DOHH2 (cell line): ENCODE measurements around the gene PRKCH.

ENCODE experiments used
- CTCF ChIP-seq: fragments of 200-600 bp; sonication (generic); IDR thresholded peaks from one replicate; pipeline ENCODE4 v1.5.1; 2014; ENCODE audit warnings: antibody characterized with exemption, mild to moderate bottlenecking, low read depth, low read length; ENCODE audit not compliant: poor library complexity, severe bottlenecking
- EZH2phosphoT487 ChIP-seq: fragments of 200-600 bp; sonication (generic); IDR thresholded peaks from 2 replicates; pipeline ENCODE4 v1.6.1; 2017; ENCODE audit warnings: borderline replicate concordance, mild to moderate bottlenecking, antibody characterized with exemption, low read length, moderate library complexity, mixed read lengths

DNA sequence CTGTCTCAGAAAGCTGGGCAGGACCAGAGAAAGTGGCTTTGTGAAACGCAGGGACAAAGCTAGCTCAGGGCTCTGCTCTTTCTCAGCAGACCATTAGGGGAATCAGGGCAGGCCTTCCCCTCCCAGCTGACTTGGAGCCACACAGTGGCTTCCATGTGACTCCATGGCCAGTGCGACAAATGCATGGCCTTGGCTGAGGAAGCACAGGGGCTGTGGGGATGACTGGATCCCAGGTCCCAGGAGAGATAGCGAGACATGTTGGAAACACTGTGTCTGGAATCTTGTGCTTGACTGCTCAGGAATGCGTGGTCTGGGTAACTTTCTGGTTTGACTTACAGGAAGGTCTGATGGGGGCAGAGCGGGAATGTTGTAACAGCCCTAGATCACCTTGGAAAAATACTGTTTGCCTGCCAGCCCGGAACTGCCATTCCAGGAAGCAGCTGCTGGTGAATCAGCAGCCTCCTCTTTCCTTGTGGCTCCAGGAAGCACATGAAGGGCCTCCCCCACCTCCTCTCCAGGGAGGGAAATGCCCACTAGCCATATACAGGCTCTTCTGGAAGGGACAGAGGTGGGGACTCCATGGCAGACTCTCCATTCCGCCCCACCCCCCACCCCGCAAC lies 240.4 kb downstream of the PRKCH start:
- no peak for TF ChIP-seq CTCF
- TF ChIP-seq EZH2phosphoT487: no peak
